H9 (cell line): ENCODE measurements around the gene HSD17B8. TPM values are rescaled to one million over a fixed set of nuclear protein-coding genes. Genes with fewer than 3 reads are reported as not detected.

ENCODE experiments used
- DNase-seq: peaks from one replicate; pipeline ENCODE4 v3.0.0-alpha.2; 2017
- H2AFZ ChIP-seq: one replicate; pipeline ENCODE4 v1.6.1; 2013; ENCODE audit warnings: mild to moderate bottlenecking, low read length, control low read depth, moderate library complexity
- H2AK5ac ChIP-seq: 2 replicates; pipeline ENCODE4 v1.6.1; 2013; ENCODE audit warnings: low read length, control low read depth, mixed read lengths; ENCODE audit not compliant: insufficient read length
- H2BK120ac ChIP-seq: one replicate; pipeline ENCODE4 v1.6.1; 2013; ENCODE audit warnings: low read depth, mild to moderate bottlenecking, low read length, control low read depth, inconsistent platforms; ENCODE audit not compliant: poor library complexity, severe bottlenecking
- H2BK12ac ChIP-seq: 2 replicates; pipeline ENCODE4 v1.6.1; 2013; ENCODE audit warnings: low read length, control low read depth, mixed read lengths, low read depth; ENCODE audit not compliant: insufficient read length
- H2BK15ac ChIP-seq: 2 replicates; pipeline ENCODE4 v1.6.1; 2013; ENCODE audit warnings: low read depth, low read length, control low read depth
- H2BK20ac ChIP-seq: one replicate; pipeline ENCODE4 v1.6.1; 2013; ENCODE audit warnings: low read depth, mild to moderate bottlenecking, low read length, control low read depth, inconsistent platforms; ENCODE audit not compliant: poor library complexity, severe bottlenecking
- H2BK5ac ChIP-seq: 2 replicates; pipeline ENCODE4 v1.6.1; 2013; ENCODE audit warnings: low read length, control low read depth, mixed read lengths; ENCODE audit not compliant: insufficient read length
- H3K14ac ChIP-seq: 2 replicates; pipeline ENCODE4 v1.6.1; 2013; ENCODE audit warnings: low read length, control low read depth; ENCODE audit not compliant: insufficient read depth
- H3K18ac ChIP-seq: 2 replicates; pipeline ENCODE4 v1.6.1; 2013; ENCODE audit warnings: low read depth, mild to moderate bottlenecking, mixed read lengths, low read length, control low read depth; ENCODE audit not compliant: insufficient read length
- H3K23ac ChIP-seq: 2 replicates; pipeline ENCODE4 v1.6.1; 2013; ENCODE audit warnings: low read length, control low read depth, mixed read lengths, low read depth; ENCODE audit not compliant: insufficient read length
- H3K23me2 ChIP-seq: 2 replicates; pipeline ENCODE4 v1.6.1; 2013; ENCODE audit warnings: low read depth, mild to moderate bottlenecking, mixed read lengths, low read length, control low read depth; ENCODE audit not compliant: insufficient read length, poor library complexity, severe bottlenecking
- H3K27ac ChIP-seq: 2 replicates; pipeline ENCODE4 v1.5.1; 2013; ENCODE audit warnings: low read length, control low read depth, mixed read lengths, low read depth; ENCODE audit not compliant: insufficient read length
- H3K27me3 ChIP-seq: 2 replicates; pipeline ENCODE4 v1.6.1; 2013; ENCODE audit warnings: low read length, control low read depth, inconsistent platforms; ENCODE audit not compliant: insufficient read depth
- H3K4ac ChIP-seq: 2 replicates; pipeline ENCODE4 v1.6.1; 2013; ENCODE audit warnings: low read depth, mild to moderate bottlenecking, control low read depth, inconsistent platforms, low read length, moderate library complexity
- H3K4me1 ChIP-seq: 2 replicates; pipeline ENCODE4 v1.6.1; 2013; ENCODE audit warnings: low read length, control low read depth, inconsistent platforms; ENCODE audit not compliant: insufficient read depth
- H3K4me2 ChIP-seq: 2 replicates; pipeline ENCODE4 v1.6.1; 2013; ENCODE audit warnings: low read length, control low read depth, mixed read lengths; ENCODE audit not compliant: insufficient read length, insufficient read depth
- H3K56ac ChIP-seq: 2 replicates; pipeline ENCODE4 v1.6.1; 2013; ENCODE audit warnings: low read depth, mild to moderate bottlenecking, mixed read lengths, low read length, control low read depth; ENCODE audit not compliant: insufficient read length
- H3K79me1 ChIP-seq: 2 replicates; pipeline ENCODE4 v1.6.1; 2013; ENCODE audit warnings: low read depth, mild to moderate bottlenecking, moderate library complexity, low read length, control low read depth, inconsistent platforms; ENCODE audit not compliant: insufficient read depth, poor library complexity, severe bottlenecking
- H3K79me2 ChIP-seq: 2 replicates; pipeline ENCODE4 v1.6.1; 2013; ENCODE audit warnings: low read length, control low read depth, inconsistent platforms; ENCODE audit not compliant: insufficient read depth
- H3K9ac ChIP-seq: 2 replicates; pipeline ENCODE4 v1.6.1; 2013; ENCODE audit warnings: low read length, control low read depth, mixed read lengths; ENCODE audit not compliant: insufficient read length; ENCODE audit errors: extremely low read depth
- H3K9me3 ChIP-seq: one replicate; pipeline ENCODE4 v1.6.1; 2013; ENCODE audit warnings: low read depth, low read length, inconsistent platforms; ENCODE audit not compliant: control insufficient read depth
- H3T11ph ChIP-seq: one replicate; pipeline ENCODE4 v1.6.1; 2013; ENCODE audit warnings: mild to moderate bottlenecking, low read length, control low read depth, inconsistent platforms
- H4K20me1 ChIP-seq: one replicate; pipeline ENCODE4 v1.6.1; 2013; ENCODE audit not compliant: control insufficient read depth, insufficient read length, insufficient read depth
- H4K5ac ChIP-seq: 2 replicates; pipeline ENCODE4 v1.6.1; 2013; ENCODE audit warnings: low read depth, mild to moderate bottlenecking, mixed read lengths, low read length, control low read depth; ENCODE audit not compliant: insufficient read length
- H4K8ac ChIP-seq: replicated peaks from 2 replicates; pipeline ENCODE4 v1.6.1; 2013; ENCODE audit warnings: low read length, control low read depth, mixed read lengths, low read depth; ENCODE audit not compliant: insufficient read length
- H4K91ac ChIP-seq: 2 replicates; pipeline ENCODE4 v1.6.1; 2013; ENCODE audit warnings: low read depth, mild to moderate bottlenecking, moderate library complexity, mixed read lengths, low read length, control low read depth; ENCODE audit not compliant: insufficient read length
- H3K27ac Mint-ChIP-seq, 3 experiments: 2 replicates in 2 of 3; 3 replicates in 1 of 3; pipeline ENCODE4 v1.8.0; 2020 to 2021; ENCODE audit warnings: mixed read lengths in 3 of 3, mild to moderate bottlenecking in 1 of 3, moderate library complexity in 1 of 3
- H3K27me3 Mint-ChIP-seq: 2 replicates; pipeline ENCODE4 v1.8.0; 2021; ENCODE audit warnings: low read depth, mild to moderate bottlenecking, moderate library complexity, mixed read lengths
- H3K36me3 Mint-ChIP-seq, 3 experiments: 2 replicates in 2 of 3; 3 replicates in 1 of 3; pipeline ENCODE4 v1.8.0; 2020 to 2021; ENCODE audit warnings: low read depth in 3 of 3, mixed read lengths in 3 of 3; ENCODE audit not compliant: insufficient read depth in 1 of 3
- H3K4me1 Mint-ChIP-seq, 2 experiments: 2 replicates each; pipeline ENCODE4 v1.8.0; 2020; ENCODE audit warnings: mixed read lengths in 2 of 2
- H3K4me3 Mint-ChIP-seq, 2 experiments: 2 replicates in 1 of 2; 3 replicates in 1 of 2; pipeline ENCODE4 v1.8.0; 2020 to 2021; ENCODE audit warnings: mild to moderate bottlenecking in 2 of 2, mixed read lengths in 2 of 2, moderate library complexity in 1 of 2
- H3K9me3 Mint-ChIP-seq, 2 experiments: 2 replicates in 1 of 2; 3 replicates in 1 of 2; pipeline ENCODE4 v1.8.0; 2020; ENCODE audit warnings: mild to moderate bottlenecking in 2 of 2, mixed read lengths in 2 of 2, moderate library complexity in 1 of 2
- CTCF ChIP-seq: fragments of 200-600 bp; sonication (generic); conservative IDR thresholded peaks from 3 replicates; pipeline ENCODE4 v1.8.0; 2021; ENCODE audit warnings: antibody characterized with exemption, mild to moderate bottlenecking
- WGBS: extraction: QIAGEN DNeasy Blood & Tissue Kit; methylation state at CpG from one replicate; pipeline ENCODE4 v1.1.7; 2013; ENCODE audit warnings: missing lambda C conversion rate, low lambda C conversion rate, mixed read lengths; ENCODE audit not compliant: insufficient read length; ENCODE audit errors: extremely low coverage; 5-methylcytosine and 5-hydroxymethylcytosine counted together
- total RNA-seq: library from RNA; stranded (reverse); gene quantifications from 2 replicates; pipeline ENCODE4 v1.2.1, GENCODE V29; 2021

The HSD17B8 gene
- total RNA-seq, 1 experiment from 2014 or later, result 7.1 TPM

DNA sequence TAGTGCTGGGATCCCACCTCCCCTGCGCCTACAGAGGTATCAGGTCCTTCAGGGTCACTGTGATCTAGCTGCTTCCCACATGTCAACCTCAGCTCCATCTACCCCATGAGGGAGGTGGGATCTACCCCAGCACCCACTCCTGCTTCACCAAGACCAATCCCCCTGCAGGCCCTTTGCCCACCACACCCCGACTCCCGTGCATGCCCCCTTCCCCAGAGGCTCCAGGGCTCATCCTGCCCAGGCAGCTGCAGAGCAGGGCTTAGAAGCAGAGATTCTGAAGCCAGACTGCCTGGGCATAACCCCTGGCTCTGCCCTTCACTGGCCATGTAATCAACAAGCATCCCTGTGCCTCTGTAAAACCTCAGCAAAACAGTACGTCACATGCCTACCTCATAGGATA is 29.7 kb upstream of the HSD17B8 start:
- Mint-ChIP-seq H3K27ac (no peak overlapping the region; a peak in 2 of 7 replicates), H3K4me1 (peaks cover 4 to 8% of the 10 kb centered on the region in 2 experiments), H3K36me3 (no peaks in the 10 kb centered on the region; a peak in 2 of 7 replicates), H3K27me3 (peaks cover 30% of the 10 kb centered on the region), H3K4me3 (0 out of 5 replicates have a peak overlapping the region, but pooled peaks of 1 of the 2 experiments have one; percentile 51), H3K9me3 (no peaks in the 10 kb centered on the region)
- Histone ChIP-seq H2AFZ (no peak overlapping the region), H3K23me2 (no peaks in the 10 kb centered on the region), H3K9ac (no peak overlapping the region), H4K91ac (no peak overlapping the region), H3K79me2 (no peaks in the 10 kb centered on the region), H3K56ac (no peak overlapping the region), H3K9me3 (no peaks in the 10 kb centered on the region), H2BK5ac (no peak overlapping the region), H3K79me1 (no peaks in the 10 kb centered on the region), H4K5ac (no peak overlapping the region), H2AK5ac (no peak overlapping the region), H3K27me3 (no peaks in the 10 kb centered on the region), H4K20me1 (no peaks in the 10 kb centered on the region), H3K18ac (no peak overlapping the region), H2BK12ac (no peak overlapping the region), H3T11ph (no peak overlapping the region), H3K14ac (no peak overlapping the region), H2BK120ac (no peak overlapping the region), H3K27ac (no peak overlapping the region), H2BK20ac (no peak overlapping the region), H4K8ac (no peak overlapping the region), H3K4me1 (no peaks in the 10 kb centered on the region), H3K23ac (no peak overlapping the region), H3K4me2 (no peak overlapping the region), H2BK15ac (no peak overlapping the region), H3K4ac (no peak overlapping the region)
- TF ChIP-seq CTCF, result no peak
- DNase-seq, result no peak
- WGBS, result no CpG with 5 or more reads among the region's 4 CpGs
